ENCODE measurements around the gene CDH4.
A peak's percentile ranks its signal among the peaks of the same experiment; 100 is the strongest.

The CDH4 gene

DNA sequence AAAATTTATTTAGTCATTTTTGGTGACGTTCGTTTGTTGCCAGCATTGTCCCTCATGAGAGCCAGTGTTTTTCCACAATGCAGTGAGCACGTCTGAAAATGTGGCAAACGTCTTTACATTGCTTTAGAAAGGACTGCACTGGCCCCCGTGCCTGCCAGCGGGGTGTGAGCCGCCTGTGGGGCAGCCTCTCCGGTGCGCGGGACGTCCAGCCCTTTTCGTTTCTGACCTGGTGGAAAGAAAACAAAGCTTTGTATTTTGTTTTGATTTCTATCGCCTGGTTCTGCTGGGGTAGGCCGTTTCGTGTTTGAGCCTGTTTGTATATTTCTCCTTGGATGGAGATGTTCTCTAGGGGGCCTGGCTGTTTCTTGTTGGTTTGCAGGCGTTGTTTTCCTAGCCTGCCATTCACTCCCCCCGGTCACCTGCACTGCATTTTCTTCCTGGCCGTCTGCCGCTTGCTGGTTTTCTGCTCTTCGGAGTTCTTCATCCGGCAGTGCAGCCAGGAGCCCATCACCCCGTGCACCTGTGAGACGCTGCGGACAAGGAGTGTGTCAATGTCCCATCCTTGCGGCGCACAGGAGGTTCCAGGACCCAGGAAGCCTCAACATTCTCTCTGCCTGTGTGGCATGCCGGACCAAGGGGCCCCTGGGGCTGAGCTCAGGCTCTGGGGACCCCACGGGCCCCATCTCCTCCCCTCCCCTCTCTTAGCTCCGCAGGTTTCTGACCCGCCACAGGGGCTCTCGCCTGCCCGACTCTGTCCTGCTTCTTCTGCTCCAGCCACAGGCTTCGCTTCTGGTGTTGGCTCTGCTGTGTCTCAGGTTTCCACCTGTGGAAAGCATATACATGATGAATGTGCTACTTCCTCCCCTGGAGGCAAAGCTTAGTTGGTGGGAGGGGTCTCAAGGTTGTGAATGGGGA lies 100.5 kb downstream of the CDH4 start:
- H3K36me3 ChIP-seq (ENCODE audit: control insufficient read depth in 2 of 2, insufficient read depth in 1 of 2, low read length in 2 of 2): no peaks in the 10 kb centered on the region
- no peak overlapping the region for H3K27ac ChIP-seq (ENCODE audit: extremely low read depth, low read depth, low read length)
- ChIA-PET CTCF (no interaction called here), POLR2A (no interaction called here)
- no peak overlapping the region for H3K4me3 ChIP-seq (ENCODE audit: low read depth, low read length)
- H3K9me3 ChIP-seq (ENCODE audit: control insufficient read depth, insufficient read depth, low read depth, low read length): no peaks in the 10 kb centered on the region
- H3K4me1 ChIP-seq (ENCODE audit: control insufficient read depth, insufficient read depth, low read length): no peaks in the 10 kb centered on the region
- no peak for TF ChIP-seq KLF9 (tag by site-specific recombination; IDR thresholded peaks at IDR 0.05; ENCODE audit: low read depth)
- no peak for TF ChIP-seq ZNF621 (tag by site-specific recombination; IDR thresholded peaks at IDR 0.05)
- peak; percentile 56; the same call in 1 of the 2 replicates for TF ChIP-seq ZNF561 (tag by site-specific recombination; IDR thresholded peaks at IDR 0.05; ENCODE audit: borderline replicate concordance)
- TF ChIP-seq, protein P1, sequence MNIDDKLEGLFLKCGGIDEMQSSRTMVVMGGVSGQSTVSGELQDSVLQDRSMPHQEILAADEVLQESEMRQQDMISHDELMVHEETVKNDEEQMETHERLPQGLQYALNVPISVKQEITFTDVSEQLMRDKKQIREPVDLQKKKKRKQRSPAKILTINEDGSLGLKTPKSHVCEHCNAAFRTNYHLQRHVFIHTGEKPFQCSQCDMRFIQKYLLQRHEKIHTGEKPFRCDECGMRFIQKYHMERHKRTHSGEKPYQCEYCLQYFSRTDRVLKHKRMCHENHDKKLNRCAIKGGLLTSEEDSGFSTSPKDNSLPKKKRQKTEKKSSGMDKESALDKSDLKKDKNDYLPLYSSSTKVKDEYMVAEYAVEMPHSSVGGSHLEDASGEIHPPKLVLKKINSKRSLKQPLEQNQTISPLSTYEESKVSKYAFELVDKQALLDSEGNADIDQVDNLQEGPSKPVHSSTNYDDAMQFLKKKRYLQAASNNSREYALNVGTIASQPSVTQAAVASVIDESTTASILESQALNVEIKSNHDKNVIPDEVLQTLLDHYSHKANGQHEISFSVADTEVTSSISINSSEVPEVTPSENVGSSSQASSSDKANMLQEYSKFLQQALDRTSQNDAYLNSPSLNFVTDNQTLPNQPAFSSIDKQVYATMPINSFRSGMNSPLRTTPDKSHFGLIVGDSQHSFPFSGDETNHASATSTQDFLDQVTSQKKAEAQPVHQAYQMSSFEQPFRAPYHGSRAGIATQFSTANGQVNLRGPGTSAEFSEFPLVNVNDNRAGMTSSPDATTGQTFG (tag by site-specific recombination; IDR thresholded peaks at IDR 0.05; ENCODE audit: borderline replicate concordance): no peak
- TF ChIP-seq ZNF660 (tag by site-specific recombination; IDR thresholded peaks at IDR 0.05): no peak
- TF ChIP-seq ZNF791 (tag by site-specific recombination; IDR thresholded peaks at IDR 0.05): no peak
- TF ChIP-seq SALL2 (tag by site-specific recombination; IDR thresholded peaks at IDR 0.05; ENCODE audit: borderline replicate concordance): no peak
- peak; percentile 78 for TF ChIP-seq ZIC2 (tag by site-specific recombination; IDR thresholded peaks at IDR 0.05)
- no peak for TF ChIP-seq TRIM28 (IDR thresholded peaks at IDR 0.05; ENCODE audit: borderline replicate concordance, low read length)
- no peak for TF ChIP-seq ZNF121 (tag by site-specific recombination; IDR thresholded peaks at IDR 0.05)
- no peak for TF ChIP-seq ZNF555 (tag by site-specific recombination; conservative IDR thresholded peaks at IDR 0.05)
- TF ChIP-seq ZFP41 (tag by site-specific recombination; IDR thresholded peaks at IDR 0.05; ENCODE audit: borderline replicate concordance): no peak
- no peak for TF ChIP-seq ZNF416 (tag by site-specific recombination; IDR thresholded peaks at IDR 0.05)
- no peak for TF ChIP-seq ZNF501 (tag by site-specific recombination; IDR thresholded peaks at IDR 0.05)
- no peak for TF ChIP-seq ZNF544 (tag by site-specific recombination; IDR thresholded peaks at IDR 0.05)
- TF ChIP-seq ZNF350 (tag by site-specific recombination; IDR thresholded peaks at IDR 0.05): no peak
- peak; percentile 78; the same call in 1 of the 2 replicates for TF ChIP-seq SCRT1 (tag by site-specific recombination; IDR thresholded peaks at IDR 0.05; ENCODE audit: borderline replicate concordance)
- TF ChIP-seq, protein P2, sequence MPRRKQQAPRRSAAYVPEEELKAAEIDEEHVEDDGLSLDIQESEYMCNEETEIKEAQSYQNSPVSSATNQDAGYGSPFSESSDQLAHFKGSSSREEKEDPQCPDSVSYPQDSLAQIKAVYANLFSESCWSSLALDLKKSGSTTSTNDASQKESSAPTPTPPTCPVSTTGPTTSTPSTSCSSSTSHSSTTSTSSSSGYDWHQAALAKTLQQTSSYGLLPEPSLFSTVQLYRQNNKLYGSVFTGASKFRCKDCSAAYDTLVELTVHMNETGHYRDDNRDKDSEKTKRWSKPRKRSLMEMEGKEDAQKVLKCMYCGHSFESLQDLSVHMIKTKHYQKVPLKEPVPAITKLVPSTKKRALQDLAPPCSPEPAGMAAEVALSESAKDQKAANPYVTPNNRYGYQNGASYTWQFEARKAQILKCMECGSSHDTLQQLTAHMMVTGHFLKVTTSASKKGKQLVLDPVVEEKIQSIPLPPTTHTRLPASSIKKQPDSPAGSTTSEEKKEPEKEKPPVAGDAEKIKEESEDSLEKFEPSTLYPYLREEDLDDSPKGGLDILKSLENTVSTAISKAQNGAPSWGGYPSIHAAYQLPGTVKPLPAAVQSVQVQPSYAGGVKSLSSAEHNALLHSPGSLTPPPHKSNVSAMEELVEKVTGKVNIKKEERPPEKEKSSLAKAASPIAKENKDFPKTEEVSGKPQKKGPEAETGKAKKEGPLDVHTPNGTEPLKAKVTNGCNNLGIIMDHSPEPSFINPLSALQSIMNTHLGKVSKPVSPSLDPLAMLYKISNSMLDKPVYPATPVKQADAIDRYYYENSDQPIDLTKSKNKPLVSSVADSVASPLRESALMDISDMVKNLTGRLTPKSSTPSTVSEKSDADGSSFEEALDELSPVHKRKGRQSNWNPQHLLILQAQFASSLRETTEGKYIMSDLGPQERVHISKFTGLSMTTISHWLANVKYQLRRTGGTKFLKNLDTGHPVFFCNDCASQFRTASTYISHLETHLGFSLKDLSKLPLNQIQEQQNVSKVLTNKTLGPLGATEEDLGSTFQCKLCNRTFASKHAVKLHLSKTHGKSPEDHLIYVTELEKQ (tag by site-specific recombination; IDR thresholded peaks at IDR 0.05; ENCODE audit: borderline replicate concordance): no peak
- TF ChIP-seq ZNF596 (tag by site-specific recombination; IDR thresholded peaks at IDR 0.05): no peak
- no peak for TF ChIP-seq ZNF239 (tag by site-specific recombination; IDR thresholded peaks at IDR 0.05)
- no peak for TF ChIP-seq ZNF221 (tag by site-specific recombination; IDR thresholded peaks at IDR 0.05; ENCODE audit: borderline replicate concordance)
- TF ChIP-seq ZBTB1 (tag by site-specific recombination; IDR thresholded peaks at IDR 0.05): no peak
- TF ChIP-seq ZNF560 (tag by site-specific recombination; IDR thresholded peaks at IDR 0.05; ENCODE audit: borderline replicate concordance): no peak
- no peak for TF ChIP-seq GLIS2 (tag by site-specific recombination; IDR thresholded peaks at IDR 0.05)
- TF ChIP-seq ZNF48 (tag by site-specific recombination; IDR thresholded peaks at IDR 0.05): no peak
- TF ChIP-seq SP2 (tag by site-specific recombination; IDR thresholded peaks at IDR 0.05): no peak
- no peak for TF ChIP-seq ZBTB48 (tag by site-specific recombination; IDR thresholded peaks at IDR 0.05)
- TF ChIP-seq ZNF341 (tag by site-specific recombination; IDR thresholded peaks at IDR 0.05; ENCODE audit: low read depth): peak; percentile 36
- TF ChIP-seq ZNF521 (tag by site-specific recombination; IDR thresholded peaks at IDR 0.05): no peak
- TF ChIP-seq, protein P3, sequence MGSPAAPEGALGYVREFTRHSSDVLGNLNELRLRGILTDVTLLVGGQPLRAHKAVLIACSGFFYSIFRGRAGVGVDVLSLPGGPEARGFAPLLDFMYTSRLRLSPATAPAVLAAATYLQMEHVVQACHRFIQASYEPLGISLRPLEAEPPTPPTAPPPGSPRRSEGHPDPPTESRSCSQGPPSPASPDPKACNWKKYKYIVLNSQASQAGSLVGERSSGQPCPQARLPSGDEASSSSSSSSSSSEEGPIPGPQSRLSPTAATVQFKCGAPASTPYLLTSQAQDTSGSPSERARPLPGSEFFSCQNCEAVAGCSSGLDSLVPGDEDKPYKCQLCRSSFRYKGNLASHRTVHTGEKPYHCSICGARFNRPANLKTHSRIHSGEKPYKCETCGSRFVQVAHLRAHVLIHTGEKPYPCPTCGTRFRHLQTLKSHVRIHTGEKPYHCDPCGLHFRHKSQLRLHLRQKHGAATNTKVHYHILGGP (tag by site-specific recombination; IDR thresholded peaks at IDR 0.05): no peak
- peak; percentile 99 for TF ChIP-seq SCRT2 (tag by site-specific recombination; IDR thresholded peaks at IDR 0.05)
